HG03064 (cell line): Measurements from ENCODE around the gene CHD9.
"Not testable (repeated sequence)": the region's sequence is repeated elsewhere in the genome, so short reads cannot be mapped to it uniquely, and the experiment has no call there.

Experiments used
- ATAC-seq: cut with Tn5 transposase; IDR thresholded peaks from one replicate; pipeline ENCODE4 v1.9.1; 2021; ENCODE audit warnings: low read depth; ENCODE audit not compliant: unreplicated experiment

The CHD9 gene

DNA sequence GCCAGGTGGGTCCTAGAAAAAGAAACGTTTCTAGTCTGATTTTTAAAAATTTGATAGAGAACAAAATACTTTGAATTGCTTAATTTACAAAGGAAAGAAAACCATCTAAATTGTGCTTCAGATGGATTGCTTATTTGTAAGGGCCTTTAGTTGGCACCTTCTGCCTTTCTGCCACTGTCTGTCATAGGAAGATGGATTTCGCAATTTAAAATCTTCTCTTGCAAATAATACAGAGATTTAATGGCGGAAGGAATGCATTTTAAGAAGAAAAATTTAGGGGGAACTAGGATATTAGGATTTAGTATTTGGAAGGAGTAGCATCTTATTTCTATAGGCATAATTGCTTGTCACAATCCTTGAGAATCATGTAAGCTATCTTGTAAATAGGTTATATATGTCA, 204.0 kb downstream of the CHD9 start:
- no peak for ATAC-seq

DNA sequence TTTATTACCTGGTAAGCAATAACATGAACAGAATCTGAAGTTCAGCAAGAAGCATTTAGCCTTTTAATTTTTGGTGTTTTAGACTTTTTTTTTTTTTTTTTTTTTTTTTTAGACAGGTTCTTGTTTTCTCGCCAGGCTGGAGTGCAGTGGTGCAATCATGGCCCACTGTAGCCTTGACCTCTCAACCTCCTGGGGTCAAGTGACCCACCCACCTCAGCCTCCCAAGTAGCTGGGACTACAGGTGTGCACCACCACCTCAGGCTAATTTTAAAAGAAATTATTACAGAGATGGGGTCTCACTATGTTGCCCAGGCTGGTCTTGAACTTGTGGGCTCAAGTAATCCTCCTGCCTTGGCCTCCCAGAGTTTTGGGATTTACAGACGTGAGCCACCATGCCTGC, 206.5 kb downstream of the CHD9 start:
- no peak for ATAC-seq

- no peak for ATAC-seq
These were observed 207.9 kb downstream of the CHD9 start for GRCh38 chr16:53262645-53263044.

GRCh38 chr16:53266156-53266555, 211.4 kb downstream of the CHD9 start:
- no peak for ATAC-seq

- ATAC-seq, result not testable (repeated sequence)
These were observed 223.7 kb downstream of the CHD9 start for GRCh38 chr16:53278498-53278897.

DNA sequence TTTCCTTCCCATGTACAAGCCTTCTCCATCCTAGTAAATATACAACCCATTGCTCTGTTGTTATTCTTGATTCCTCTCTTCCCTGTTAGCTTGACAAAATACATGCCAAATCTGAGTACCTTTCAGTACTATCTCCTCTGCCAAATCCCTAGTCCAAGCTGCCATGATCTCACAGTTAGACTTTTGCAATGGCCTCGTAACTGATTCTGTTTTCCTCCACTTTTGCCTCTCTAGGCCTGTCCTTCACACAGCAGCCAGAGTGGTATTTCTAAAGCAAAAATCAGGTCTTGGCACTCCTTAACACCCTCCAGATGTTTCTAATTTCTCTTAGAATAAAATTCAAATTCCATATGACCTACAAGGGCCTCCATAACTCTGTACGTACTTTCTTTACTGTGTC, 226.5 kb downstream of the CHD9 start:
- ATAC-seq, result no peak

DNA sequence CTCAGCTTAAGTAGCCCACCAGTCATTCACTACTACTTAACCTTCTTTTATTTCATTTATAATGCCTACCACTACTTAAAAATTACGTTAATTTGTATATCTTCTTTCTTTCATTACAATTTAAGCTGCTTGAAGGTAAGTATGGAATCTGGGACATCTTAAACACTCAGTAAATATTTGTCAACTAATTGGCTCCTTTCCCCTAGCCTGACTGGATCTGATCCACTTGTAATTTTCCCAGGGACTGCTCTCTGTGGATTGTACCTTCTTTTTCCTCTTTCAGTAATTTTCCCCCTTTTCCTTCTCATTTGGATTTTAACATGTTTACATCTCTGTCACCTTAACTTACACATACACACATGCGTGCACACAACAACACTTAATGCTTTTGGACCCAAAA, 227.1 kb downstream of the CHD9 start:
- no peak for ATAC-seq

DNA sequence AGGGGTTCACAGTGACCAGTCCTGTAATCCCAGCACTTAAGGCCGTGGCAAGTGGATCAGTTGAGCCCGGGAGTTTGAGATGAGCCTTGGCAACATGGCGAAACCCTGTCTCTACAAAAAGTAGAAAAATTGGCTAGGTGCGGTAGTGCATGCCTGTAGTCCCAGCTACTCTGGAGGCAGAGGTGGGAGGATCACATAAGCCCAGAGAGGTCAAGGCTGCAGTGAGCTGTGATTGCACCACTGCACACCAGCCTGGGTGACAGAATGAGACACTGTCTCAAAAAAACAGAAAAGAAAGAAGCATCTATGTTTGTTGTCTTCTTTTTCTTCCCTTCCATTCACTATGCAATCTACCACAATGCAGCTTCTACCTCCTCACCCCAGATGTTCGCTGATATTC, 227.5 kb downstream of the CHD9 start:
- ATAC-seq, result no peak

- ATAC-seq, result no peak
These were observed 228.5 kb downstream of the CHD9 start for GRCh38 chr16:53282975-53283946.

- ATAC-seq, result no peak
These were observed 230.4 kb downstream of the CHD9 start for GRCh38 chr16:53285236-53285635.

DNA sequence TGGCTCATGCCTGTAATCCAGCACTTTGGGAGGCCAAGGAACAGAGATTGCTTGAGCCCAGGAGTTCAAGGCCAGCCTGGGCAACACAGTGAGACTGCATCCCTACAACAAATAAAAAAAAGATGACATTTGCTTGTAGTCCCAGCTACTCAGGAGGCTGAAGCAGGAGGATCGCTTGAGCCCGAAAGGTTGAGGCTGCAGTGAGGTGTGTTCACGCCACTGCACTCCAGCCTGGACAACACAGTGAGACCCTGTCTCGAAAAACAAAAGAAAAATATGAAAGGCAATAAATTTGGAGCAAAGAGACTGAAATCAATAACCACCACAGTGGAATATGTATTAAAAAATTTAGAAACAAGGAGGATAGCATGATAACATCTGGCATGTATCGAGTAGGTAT, 235.7 kb downstream of the CHD9 start:
- no peak for ATAC-seq

- no peak for ATAC-seq
These were observed 237.1 kb downstream of the CHD9 start for GRCh38 chr16:53291757-53292392.

DNA sequence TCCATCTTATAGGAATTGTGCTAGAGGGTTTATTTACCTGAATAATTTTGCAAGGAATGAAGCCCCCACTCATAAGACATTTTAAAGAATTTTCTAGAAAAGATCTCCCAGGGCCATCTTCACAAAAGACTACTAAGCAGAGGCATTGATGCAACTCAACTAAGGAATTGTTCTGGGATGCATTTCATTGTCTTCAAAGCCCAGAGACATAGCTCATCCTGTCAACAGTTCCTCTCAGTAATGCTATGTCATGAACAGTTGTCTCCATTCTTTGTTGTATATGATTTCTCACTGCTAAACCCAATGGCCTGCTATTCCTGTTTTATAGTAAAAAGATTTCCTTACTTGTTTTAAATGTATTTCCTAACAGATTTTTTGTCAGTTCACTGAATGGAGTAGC, 242.7 kb downstream of the CHD9 start:
- ATAC-seq, result no peak

DNA sequence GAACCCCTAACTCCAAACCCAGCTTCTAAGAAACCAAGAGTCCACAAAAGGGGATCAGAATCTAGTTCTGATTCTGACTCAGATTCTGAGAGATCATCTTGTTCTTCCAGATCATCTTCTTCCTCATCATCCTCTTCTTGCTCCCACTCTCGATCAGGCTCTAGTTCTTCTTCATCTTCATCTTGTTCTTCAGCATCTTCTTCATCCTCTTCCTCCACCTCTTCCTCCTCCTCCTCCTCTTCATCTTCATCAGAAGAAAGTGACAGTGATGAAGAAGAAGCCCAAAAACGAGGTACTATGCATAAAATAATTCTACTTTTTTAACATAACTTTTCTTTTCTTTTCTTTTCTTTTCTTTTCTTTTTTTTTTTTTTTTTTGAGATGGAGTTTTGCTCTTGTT, 249.5 kb downstream of the CHD9 start:
- no peak for ATAC-seq

DNA sequence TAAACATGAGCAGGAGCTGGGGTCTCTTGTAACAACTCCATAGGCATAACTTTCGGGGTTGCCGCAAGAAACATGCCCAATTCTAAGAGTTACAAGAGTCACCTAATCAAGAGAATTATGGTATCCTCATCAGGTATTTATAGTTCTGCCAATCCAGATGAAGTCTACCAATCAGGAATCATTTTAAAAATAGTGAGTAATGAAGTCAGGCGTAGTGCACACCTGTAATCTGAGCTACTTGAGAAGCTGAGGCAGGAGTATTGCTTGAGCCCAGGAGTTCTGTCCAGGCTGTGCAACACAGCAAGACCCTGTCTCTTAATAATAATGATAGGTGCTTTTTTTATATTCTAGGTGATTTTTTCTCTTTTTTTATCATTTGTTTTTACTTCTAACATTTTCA, 251.0 kb downstream of the CHD9 start:
- no peak for ATAC-seq

GRCh38 chr16:53309457-53309856, 254.7 kb downstream of the CHD9 start:
- no peak for ATAC-seq

DNA sequence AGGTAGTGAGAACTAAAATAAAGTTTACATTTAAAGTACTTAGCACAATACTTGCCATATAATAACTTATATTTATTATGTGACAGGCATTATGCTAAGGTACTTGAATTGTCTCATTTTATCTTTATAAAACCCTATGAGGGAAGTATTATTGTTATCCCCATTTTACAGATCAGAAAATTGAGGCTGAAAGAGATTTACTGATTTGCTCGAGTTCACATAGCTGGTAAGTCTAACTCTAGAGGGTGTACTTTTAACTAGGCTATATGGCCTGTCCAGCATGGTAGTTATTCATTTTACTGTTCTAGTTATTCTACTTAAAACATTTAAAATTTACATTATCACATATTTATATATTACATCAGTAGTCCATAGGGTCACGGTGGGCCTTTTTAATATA, 266.2 kb downstream of the CHD9 start:
- ATAC-seq, result no peak

GRCh38 chr16:53323924-53324323, 269.1 kb downstream of the CHD9 start:
- ATAC-seq, result no peak

GRCh38 chr16:53330991-53331390, 276.2 kb downstream of the CHD9 start:
- not testable (repeated sequence) for ATAC-seq

GRCh38 chr16:53334581-53334980, 279.8 kb downstream of the CHD9 start:
- no peak for ATAC-seq

DNA sequence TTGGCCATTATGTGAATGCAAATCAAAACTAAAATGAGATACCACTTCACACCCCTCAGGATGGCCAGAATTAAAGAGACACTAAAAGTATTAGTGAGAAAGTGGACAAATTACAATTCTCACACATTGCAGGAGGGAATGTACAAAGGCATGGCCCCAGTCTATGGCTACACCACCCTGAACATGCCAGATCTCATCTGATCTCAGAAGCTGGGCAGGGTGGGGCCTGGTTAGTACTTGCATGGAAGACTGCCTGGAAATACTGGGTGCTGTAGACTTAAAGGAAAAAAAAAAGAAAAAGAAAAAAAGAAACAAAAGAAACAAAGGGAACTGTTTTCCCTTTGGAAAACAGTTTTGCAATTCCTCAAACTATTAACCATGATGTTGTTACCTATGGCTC, 282.5 kb downstream of the CHD9 start:
- no peak for ATAC-seq

DNA sequence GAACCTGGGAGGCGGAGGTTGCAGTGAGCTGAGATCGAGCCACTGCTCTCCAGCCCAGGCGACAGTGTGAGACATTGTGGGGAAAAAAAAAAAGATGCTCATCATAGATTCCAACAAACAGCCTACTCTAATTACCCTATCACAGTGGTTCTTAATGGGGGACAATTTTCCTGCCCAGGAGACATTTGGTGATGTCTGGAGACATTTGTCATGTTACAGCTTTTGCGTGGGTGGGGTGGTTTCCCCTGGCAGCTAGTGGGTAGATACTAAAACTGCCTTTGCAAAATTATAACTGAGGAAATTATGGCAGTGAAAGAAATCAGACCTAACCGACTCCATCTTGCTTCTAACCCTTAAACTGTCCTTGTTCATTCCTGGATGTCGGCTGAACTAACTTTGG, 287.0 kb downstream of the CHD9 start:
- ATAC-seq, result no peak
